Measurements from ENCODE around the gene IQCN. TPM values are rescaled to one million over a fixed set of nuclear protein-coding genes. Genes with fewer than 3 reads are reported as not detected.

The IQCN gene
- total RNA-seq, 2 experiments from 2014 or later = 0.19 TPM; not detected in 1

DNA sequence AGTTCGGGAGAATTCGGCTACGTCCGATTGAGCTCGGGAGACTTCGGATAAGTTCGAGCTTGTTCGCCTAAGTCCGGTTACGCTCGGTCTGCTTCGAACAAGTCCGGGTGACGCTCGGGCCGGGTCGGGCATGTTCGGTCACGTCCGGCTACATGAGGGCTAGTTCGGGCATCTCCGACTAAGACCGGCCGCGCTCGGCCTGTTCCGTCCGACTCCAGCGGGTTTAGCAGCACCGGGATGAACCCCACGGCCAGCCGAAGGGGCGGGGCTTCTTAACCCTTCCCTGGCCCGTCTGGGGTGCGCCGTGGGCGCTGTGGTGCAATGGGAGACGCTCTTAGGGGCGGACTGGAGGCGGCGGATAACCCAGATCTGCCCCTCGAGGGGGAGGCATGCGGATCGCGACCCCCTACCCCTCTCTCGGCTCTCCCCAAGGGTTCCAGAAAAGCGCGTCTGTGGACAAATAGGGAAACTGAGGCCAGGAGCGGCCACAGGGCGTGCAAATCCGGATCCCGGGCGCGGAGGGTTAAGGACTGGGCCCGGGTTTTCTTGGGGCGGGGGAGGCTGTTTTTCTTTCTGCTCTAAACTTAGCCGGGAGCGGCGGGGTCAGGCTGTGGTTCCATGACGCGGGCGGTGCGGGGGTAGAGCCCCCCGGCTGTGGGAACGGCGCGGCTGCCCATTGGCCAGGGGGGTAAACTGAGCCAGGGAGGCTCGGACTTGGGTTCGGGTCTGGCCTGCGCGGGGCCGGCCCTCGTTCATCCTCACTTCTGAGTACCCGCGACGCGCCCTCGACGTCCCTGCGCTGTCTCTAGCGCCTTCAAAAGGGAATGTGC, 49.5 kb downstream of the IQCN start:
- H3K27ac Mint-ChIP-seq = no peak overlapping the region
- peaks cover 27% of the 10 kb centered on the region for H3K4me1 Mint-ChIP-seq (ENCODE audit: low read depth)
- H3K36me3 Mint-ChIP-seq (ENCODE audit: low read depth) = no peaks in the 10 kb centered on the region
- H3K4me3 Mint-ChIP-seq = peak overlapping the region; percentile 76
- CTCF ChIA-PET = interaction anchor here (0.6 to 1.5 kb wide), 10 partner anchors 8 to 163 kb away, joined by 3 to 7 read pairs (median 4); partner anchors contain the start of gene MPV17L2
- intact Hi-C loops (cut with micrococcal nuclease) = loop anchor here (1.0 to 2.0 kb wide), 2 partner anchors 20 to 32 kb away; partner anchors contain the start of genes MPV17L2 and RAB3A
- no peaks in the 10 kb centered on the region for H3K9me3 Mint-ChIP-seq
- DNase-seq = peak; percentile 97
- peaks cover 58% of the 10 kb centered on the region for H3K27me3 Mint-ChIP-seq (ENCODE audit: low read depth)

DNA sequence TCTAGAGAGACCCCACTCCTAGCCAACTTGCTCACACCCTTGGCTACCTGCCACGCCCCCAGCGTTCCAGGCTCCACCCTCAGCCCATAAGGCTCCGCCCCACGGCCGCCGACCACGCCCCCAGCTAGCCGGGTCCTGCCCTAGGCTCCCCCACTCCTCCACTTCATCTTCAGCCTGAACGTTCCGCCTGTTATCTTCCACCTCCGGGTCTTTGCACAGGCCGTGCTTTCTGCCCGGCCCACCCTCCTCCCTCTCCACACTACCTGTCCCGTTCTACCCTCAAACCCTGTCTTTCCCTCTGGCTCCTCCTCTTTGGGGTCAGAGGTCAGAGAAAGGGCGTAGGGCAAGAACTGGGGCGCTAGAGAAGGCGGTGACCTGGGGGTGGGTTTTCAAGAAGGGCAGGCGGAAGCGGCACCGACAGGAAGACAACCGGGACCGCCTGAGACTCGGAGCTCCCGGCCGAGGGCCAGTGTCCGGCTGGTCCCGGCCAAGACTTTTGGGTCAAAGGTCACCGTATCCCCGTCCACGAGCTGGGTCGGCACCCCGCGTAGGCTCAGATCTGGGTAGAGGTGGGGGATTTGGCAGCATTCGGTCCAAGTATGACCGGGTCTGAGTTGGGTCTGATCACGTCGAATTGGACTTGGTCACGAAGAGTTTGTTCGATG, 50.3 kb downstream of the IQCN start:
- peak; percentile 29 for DNase-seq
- intact Hi-C loops (cut with micrococcal nuclease) = loop anchor here (1.0 to 2.0 kb wide), 2 partner anchors 20 to 31 kb away; partner anchors contain the start of genes MPV17L2 and RAB3A
- CTCF ChIA-PET = interaction anchor here (0.6 to 1.5 kb wide), 10 partner anchors 8 to 164 kb away, joined by 3 to 7 read pairs (median 4); partner anchors contain the start of gene MPV17L2
- H3K27me3 Mint-ChIP-seq (ENCODE audit: low read depth) = peaks cover 54% of the 10 kb centered on the region
- H3K36me3 Mint-ChIP-seq (ENCODE audit: low read depth) = no peaks in the 10 kb centered on the region
- no peak overlapping the region for H3K27ac Mint-ChIP-seq
- peak overlapping the region; percentile 76 for H3K4me3 Mint-ChIP-seq
- H3K9me3 Mint-ChIP-seq = no peaks in the 10 kb centered on the region
- peaks cover 27% of the 10 kb centered on the region for H3K4me1 Mint-ChIP-seq (ENCODE audit: low read depth)

DNA sequence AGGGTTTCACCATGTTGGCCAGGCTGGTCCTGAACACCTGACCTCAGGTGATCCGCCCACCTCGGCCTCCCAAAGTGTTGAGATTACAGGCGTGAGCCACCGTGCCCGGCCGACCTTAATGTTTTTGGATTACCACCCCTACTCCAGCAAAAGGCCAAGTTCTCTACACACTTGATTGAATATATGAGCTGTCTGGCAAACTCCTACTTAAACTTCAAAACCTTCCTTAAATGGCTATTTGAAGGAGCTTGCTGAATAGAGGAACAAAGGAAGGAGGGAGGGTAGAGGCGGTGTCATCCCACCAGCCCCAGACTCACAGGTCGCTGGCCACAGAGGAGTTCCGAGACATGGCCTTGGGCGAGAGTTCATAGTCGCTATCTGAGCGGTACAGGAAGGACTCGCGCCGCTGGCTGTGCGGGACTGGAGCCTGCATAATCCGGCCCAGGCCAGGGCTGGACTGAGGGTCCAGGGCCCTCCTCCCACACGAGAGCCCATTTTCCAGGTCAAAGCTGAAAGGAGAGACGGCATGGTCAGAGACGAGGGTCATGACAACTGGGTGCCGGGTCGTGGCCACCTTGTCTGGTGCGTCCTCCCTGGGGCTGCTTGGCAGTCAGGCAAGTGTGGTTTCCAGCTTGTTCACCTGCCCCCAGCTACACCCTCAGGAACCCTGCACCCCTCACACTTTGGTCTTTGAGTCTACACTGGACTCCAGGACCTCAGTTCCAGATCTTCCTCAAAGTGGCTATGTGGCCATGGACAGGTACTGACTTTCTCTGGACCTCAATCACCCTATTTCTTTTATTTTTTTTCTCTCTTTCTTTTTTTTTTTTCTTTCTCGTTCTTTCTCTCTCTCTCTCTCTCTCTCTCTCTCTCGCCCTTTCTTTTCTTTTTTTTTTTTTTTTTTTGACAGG, 52.2 kb downstream of the IQCN start:
- intact Hi-C loops (cut with micrococcal nuclease) = no loop called here
- H3K36me3 Mint-ChIP-seq (ENCODE audit: low read depth) = no peaks in the 10 kb centered on the region
- no peaks in the 10 kb centered on the region for H3K9me3 Mint-ChIP-seq
- CTCF ChIA-PET = interaction anchor here (0.9 kb wide), 1 partner anchor 189 kb away, joined by 5 read pairs; no protein-coding TSS in a partner anchor
- H3K4me3 Mint-ChIP-seq = no peak overlapping the region
- H3K27ac Mint-ChIP-seq = no peak overlapping the region
- peaks cover 24% of the 10 kb centered on the region for H3K4me1 Mint-ChIP-seq (ENCODE audit: low read depth)
- peaks cover 43% of the 10 kb centered on the region for H3K27me3 Mint-ChIP-seq (ENCODE audit: low read depth)
- DNase-seq = no peak

DNA sequence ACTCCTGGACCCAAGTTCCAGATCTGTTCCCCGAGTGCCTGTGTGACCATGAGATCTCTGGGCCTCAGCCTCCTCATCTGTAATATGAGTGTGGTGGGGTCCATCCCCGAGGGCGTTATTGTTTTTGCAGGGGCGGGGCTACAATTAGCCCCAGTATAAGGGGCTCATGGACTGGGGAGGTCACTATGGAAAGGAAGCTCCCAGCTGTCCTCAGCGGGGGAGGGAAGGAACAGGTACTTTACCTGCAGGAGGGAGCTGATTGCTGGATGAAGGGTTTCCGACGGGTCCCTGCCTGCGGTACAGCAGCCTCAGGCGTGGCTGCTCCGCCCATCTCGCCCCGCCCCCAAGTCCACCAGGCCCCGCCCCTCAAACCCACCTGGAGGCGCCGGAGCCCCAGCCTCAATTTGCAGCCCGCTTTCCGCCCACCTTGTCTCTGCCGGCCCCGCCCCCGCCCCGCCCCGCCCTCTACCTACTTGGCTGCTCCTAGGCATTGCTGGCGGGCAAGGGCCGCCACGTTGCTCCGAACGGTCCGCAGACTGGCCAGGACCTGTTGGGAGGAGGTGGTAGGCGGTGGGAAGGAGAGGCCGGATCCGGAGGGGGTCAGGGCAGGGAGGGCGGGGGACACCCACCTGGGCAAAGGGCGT, 53.5 kb downstream of the IQCN start:
- intact Hi-C loops (cut with micrococcal nuclease) = no loop called here
- Mint-ChIP-seq H3K27ac (no peak overlapping the region), H3K4me3 (no peak overlapping the region), H3K4me1 (ENCODE audit: low read depth) (peaks cover 18% of the 10 kb centered on the region), H3K27me3 (ENCODE audit: low read depth) (peaks cover 34% of the 10 kb centered on the region), H3K36me3 (ENCODE audit: low read depth) (no peaks in the 10 kb centered on the region), H3K9me3 (no peaks in the 10 kb centered on the region)
- CTCF ChIA-PET = interaction anchor here (0.9 to 1.4 kb wide), 4 partner anchors 31 to 190 kb away, joined by 3 to 6 read pairs (median 4); no protein-coding TSS in a partner anchor
- DNase-seq = no peak

- H3K27me3 Mint-ChIP-seq (ENCODE audit: low read depth) = peaks cover 27% of the 10 kb centered on the region
- no peak overlapping the region for H3K27ac Mint-ChIP-seq
- no peak overlapping the region for H3K4me3 Mint-ChIP-seq
- H3K4me1 Mint-ChIP-seq (ENCODE audit: low read depth) = peaks cover 11% of the 10 kb centered on the region
- intact Hi-C loops (cut with micrococcal nuclease) = no loop called here
- no peaks in the 10 kb centered on the region for H3K9me3 Mint-ChIP-seq
- CTCF ChIA-PET = interaction anchor here (0.8 to 1.4 kb wide), 5 partner anchors 24 to 191 kb away, joined by 3 to 6 read pairs (median 4); no protein-coding TSS in a partner anchor
- no peak for DNase-seq
- no peaks in the 10 kb centered on the region for H3K36me3 Mint-ChIP-seq (ENCODE audit: low read depth)
Measured at GRCh38 chr19:18219911-18220631, 54.2 kb downstream of the IQCN start.

DNA sequence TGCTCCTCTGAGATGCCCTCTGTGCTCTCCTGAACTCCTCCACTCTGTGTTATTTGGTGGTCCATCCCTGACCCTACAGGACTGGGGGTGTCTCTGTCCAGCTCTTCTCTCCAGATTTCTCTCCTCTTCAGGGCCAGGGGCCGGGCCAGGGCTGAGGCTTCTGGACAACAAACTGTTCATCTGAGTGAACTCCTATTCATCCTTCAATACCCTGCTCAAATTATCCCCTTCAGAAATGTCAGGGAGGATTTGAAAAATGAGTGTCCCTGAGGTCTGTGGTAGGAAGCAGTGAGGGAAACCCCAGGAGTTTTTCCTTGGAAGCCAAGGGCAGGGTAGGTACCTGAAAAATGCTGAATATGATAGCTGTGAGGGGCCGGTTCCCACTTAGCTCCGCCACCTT, 55.7 kb downstream of the IQCN start:
- Mint-ChIP-seq H3K4me3 (no peak overlapping the region), H3K27ac (no peak overlapping the region), H3K27me3 (ENCODE audit: low read depth) (peaks cover 14% of the 10 kb centered on the region), H3K36me3 (ENCODE audit: low read depth) (no peaks in the 10 kb centered on the region), H3K4me1 (ENCODE audit: low read depth) (peaks cover 2% of the 10 kb centered on the region), H3K9me3 (no peaks in the 10 kb centered on the region)
- no peak for DNase-seq
- intact Hi-C loops (cut with micrococcal nuclease) = no loop called here
- CTCF ChIA-PET = no interaction called here

DNA sequence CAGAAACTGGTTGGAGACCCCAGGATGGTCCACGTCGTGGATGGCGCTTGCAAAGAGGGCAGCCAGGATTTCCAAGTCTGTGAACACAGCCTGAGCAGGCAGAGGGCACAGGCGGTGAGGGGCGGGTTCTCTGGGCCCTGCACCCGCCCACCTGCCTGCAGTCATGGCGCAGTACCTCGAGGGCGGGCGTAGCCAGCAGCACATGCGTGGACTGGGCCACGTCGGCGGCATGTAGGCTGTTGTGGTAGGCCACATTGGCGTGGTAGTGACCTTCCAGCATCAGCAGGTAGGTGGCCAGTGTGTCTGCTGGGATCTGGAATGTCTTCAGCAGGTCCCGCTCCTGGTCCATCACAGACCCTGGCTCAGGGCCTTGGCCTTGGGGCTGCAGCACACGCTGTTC, 56.1 kb downstream of the IQCN start:
- CTCF ChIA-PET = no interaction called here
- Mint-ChIP-seq H3K4me3 (no peak overlapping the region), H3K27me3 (ENCODE audit: low read depth) (peaks cover 11% of the 10 kb centered on the region), H3K9me3 (no peaks in the 10 kb centered on the region), H3K27ac (no peak overlapping the region), H3K4me1 (ENCODE audit: low read depth) (peaks cover 2% of the 10 kb centered on the region), H3K36me3 (ENCODE audit: low read depth) (no peaks in the 10 kb centered on the region)
- intact Hi-C loops (cut with micrococcal nuclease) = no loop called here
- DNase-seq = no peak

DNA sequence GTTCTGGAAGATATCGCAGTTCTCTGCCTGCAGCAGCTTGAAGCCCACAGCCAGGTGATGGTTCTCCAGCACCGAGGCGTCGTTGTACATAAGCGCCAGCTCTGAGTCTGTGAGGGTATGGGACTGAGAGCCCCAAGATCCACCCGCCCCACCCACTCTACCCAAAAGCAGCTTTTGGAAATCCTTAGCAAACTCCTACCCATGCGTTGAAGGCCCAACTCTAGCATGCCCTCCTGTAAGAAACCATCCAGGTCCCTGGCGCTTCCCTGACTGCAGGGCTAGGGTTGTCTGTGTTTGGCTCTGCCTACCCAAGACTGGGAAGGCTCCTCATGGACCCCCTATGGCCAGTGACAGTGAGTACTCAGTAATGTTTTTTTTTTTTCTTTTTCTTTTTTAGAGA, 57.5 kb downstream of the IQCN start:
- H3K27me3 Mint-ChIP-seq (ENCODE audit: low read depth) = peaks cover 8% of the 10 kb centered on the region
- H3K4me3 Mint-ChIP-seq = no peak overlapping the region
- no peak overlapping the region for H3K27ac Mint-ChIP-seq
- no peaks in the 10 kb centered on the region for H3K9me3 Mint-ChIP-seq
- CTCF ChIA-PET = interaction anchor here (0.6 to 0.7 kb wide), 2 partner anchors 7 to 10 kb away, joined by 3 to 4 read pairs; no protein-coding TSS in a partner anchor
- H3K36me3 Mint-ChIP-seq (ENCODE audit: low read depth) = no peaks in the 10 kb centered on the region
- no peak for DNase-seq
- intact Hi-C loops (cut with micrococcal nuclease) = no loop called here
- H3K4me1 Mint-ChIP-seq (ENCODE audit: low read depth) = peaks cover 2% of the 10 kb centered on the region

DNA sequence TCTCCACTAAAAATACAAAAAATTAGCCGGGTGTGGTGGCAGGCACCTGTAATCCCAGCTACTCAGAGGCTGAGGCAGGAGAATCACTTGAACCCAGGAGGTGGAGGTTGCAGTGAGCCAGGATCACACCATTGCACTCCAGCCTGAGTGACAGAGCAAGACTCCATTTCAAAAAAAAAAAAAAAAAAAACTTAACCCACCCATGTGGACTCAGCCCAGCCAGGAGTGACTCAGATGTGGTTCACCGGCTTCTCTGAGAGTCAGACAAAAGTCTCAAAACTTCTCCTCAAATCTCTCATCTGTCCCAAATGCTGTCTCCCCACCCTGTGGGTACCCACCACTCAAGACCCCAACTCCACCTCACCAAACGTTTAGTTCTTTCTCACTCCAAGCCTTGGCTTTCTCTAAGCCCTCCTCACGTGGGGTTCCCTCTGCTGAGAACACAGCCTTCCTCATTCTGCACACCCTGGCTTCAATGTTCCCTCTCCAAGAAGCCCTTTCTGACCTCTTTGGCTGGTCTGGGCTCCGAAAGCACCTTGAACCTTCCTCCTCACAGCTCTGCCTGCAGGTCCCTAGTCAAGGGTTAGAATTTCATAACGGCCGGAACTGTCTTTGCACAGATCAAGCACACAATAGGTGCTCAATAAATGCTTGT, 59.3 kb downstream of the IQCN start:
- no peaks in the 10 kb centered on the region for H3K9me3 Mint-ChIP-seq
- CTCF ChIA-PET = interaction anchor here (0.7 kb wide), 1 partner anchor 57 kb away, joined by 3 read pairs; no protein-coding TSS in a partner anchor
- H3K27ac Mint-ChIP-seq = no peak overlapping the region
- no peaks in the 10 kb centered on the region for H3K36me3 Mint-ChIP-seq (ENCODE audit: low read depth)
- intact Hi-C loops (cut with micrococcal nuclease) = no loop called here
- peaks cover 3% of the 10 kb centered on the region for H3K27me3 Mint-ChIP-seq (ENCODE audit: low read depth)
- DNase-seq = no peak
- no peaks in the 10 kb centered on the region for H3K4me1 Mint-ChIP-seq (ENCODE audit: low read depth)
- H3K4me3 Mint-ChIP-seq = no peak overlapping the region

GRCh38 chr19:18211683-18212082, 62.6 kb downstream of the IQCN start:
- Mint-ChIP-seq H3K27me3 (ENCODE audit: low read depth) (peaks cover 8% of the 10 kb centered on the region), H3K27ac (no peak overlapping the region), H3K4me3 (no peak overlapping the region), H3K4me1 (ENCODE audit: low read depth) (no peaks in the 10 kb centered on the region), H3K36me3 (ENCODE audit: low read depth) (no peaks in the 10 kb centered on the region), H3K9me3 (no peaks in the 10 kb centered on the region)
- intact Hi-C loops (cut with micrococcal nuclease) = no loop called here
- CTCF ChIA-PET = no interaction called here
- no peak for DNase-seq
